NCI-H69 (cell line): ENCODE data around the gene WDR3.
A peak's percentile ranks its signal among the peaks of the same experiment; 100 is the strongest.

Source experiments
- DNase-seq: peaks from one replicate; lab custom pipeline; 2025; lab: John Stamatoyannopoulos, UW

WDR3 gene

DNA sequence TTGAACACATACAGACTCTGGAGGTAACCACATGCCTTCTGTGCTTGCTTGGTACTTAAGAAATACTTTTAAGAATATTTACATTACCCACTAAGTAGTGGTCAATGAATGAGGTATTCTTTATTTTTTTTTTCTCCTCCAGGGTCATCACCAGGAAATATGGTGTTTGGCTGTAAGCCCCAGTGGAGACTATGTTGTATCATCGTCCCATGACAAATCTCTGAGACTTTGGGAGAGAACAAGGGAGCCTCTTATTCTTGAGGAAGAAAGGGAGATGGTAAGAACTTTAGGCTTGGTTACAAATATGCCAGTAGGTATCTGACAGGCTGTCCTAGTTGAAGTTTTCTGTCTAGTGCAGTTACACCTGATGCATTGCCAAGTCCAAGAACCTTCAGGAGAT, 22.8 kb downstream of the WDR3 start:
- no peak for DNase-seq

- no peak for DNase-seq
These were observed 29.8 kb downstream of the WDR3 start for GRCh38 chr1:117959364-117959763.

- DNase-seq = no peak
These were observed 34.9 kb downstream of the WDR3 start for GRCh38 chr1:117964290-117965038.

DNA sequence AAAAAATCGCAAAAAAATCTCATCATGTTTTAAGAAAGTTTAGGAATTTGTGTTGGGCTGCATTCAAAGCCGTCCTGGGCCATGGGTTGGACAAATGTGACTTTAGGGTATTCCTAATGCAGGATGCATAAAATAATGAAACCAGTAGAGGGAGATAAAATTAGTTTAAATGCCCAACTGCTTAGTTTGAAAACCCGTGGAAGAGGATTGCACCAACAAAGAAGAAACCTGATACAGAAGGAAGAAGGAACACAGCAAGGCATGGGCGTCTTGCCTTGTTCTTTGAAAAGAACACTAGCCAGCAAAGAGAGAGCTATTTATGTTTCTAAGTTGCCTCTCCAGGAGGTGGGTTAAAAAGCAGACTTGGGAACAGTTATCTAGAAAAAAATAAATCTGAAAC, 37.9 kb downstream of the WDR3 start:
- DNase-seq = peak; percentile 51

DNA sequence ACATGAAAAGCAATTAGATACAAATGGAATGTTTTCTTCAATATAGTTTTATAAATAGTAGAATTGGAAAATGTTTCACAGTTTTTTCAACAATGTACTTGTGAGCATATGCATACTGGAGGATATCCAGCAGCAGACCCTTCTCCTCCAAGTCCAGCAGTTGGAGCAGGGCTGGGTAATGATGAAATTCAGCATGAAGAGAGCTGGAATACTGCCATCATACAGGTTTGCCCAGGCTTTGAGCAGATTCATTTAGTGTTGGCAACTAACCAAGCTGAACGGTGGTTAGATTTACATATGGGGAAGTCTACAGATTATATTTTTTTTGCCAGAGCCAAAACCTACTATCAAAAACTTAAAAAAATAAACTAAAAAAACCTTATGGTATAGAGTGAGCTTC, 38.3 kb downstream of the WDR3 start:
- peak; percentile 82 for DNase-seq

- DNase-seq = peak; percentile 75
These were observed 40.7 kb downstream of the WDR3 start for GRCh38 chr1:117970252-117970651.

DNA sequence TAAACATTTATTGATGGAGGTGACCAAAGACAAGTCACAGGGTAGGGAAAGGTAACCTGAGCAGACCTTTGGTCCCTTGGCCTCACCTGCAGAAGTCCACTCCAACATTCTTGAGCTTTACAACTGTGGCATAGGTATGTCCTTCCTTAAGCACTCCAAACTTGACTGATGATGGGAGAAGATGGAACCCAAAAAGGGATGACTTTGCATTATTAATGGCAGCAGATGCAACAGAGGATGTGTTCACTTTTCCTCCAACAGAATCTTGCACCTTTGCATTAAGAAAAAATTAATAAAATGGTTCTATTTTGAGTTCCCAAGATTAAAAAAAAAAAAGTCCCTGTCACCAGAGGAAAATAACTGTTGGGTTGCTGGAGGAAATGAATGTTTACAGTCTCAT, 42.2 kb downstream of the WDR3 start:
- no peak for DNase-seq

DNA sequence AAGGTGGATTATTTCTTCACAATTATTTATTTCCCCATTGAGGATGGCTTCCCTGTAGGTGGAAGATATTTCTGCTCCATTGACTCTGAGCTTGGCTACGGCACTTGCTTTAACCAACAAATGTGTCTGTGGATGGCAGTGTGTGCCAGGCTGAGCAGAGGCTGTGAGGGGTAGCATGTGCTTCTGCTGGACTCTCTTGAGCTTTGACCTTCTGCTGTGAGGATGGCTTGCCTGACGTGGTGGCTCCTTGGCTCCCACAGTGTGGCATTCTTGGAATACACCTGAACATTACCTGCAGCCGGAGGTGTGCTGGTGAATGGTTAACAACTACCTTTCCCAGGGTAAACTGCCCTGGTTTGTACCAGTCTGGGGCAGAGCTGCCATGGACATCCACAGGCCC, 46.8 kb downstream of the WDR3 start:
- DNase-seq = no peak

GRCh38 chr1:117981455-117982192, 52.1 kb downstream of the WDR3 start:
- DNase-seq = peak; percentile 21

DNA sequence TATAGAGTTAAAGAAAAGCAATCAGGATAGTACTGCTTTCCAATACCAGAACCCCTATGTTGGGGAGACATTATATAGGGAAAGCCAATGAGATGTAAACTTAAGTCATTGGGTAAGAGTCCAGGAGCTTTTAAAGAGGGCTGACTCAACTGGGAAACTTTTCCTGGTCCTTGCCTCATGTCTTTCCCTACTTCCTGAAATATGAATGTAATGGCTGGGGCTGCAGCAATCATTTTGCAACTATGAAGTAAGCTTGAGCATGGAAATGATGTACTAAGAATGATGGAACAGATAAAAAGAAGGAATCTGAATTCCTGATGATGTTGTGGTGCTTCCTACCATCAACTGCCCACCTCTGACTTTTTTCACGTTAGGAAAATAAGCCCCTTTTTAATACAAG, 55.7 kb downstream of the WDR3 start:
- no peak for DNase-seq

DNA sequence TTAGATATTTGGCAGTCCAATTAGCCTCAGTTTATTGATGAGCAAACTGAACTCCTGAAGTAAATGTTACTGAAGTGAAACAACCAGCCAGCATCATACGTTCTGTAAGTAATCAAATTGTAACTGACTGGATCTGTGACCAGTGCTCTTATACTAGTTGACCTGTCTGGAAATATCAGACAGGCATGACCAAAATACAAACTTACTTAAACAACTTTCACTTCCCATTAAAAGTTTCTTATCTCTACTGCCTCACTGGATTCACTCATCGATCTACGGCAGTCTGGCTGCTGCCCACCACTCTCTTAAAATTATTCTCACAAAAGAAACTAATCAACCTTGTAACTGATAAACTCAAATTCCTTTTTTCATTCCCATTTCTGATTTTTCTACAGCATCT, 56.4 kb downstream of the WDR3 start:
- DNase-seq = no peak

- no peak for DNase-seq
These were observed 74.8 kb downstream of the WDR3 start for GRCh38 chr1:118004312-118004711.

DNA sequence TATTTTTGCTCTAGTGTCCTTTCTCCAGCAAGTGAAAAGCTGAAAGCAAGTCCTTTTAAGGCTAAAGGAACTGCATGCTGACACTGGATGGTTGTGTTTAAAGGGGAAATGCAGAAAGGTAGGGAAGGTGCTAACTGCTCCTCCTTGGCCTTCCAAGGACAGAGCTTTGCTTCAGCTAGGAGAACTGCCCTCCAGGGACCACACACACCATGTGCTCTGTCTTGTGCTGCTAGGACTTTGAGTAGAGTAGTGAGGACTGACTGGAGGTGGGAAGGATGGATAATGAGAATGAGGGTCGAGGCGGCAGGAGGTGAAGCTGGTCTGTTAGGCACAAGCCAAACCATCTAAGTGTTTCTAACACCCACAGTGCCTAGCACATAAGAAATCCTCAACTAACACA, 77.9 kb downstream of the WDR3 start:
- no peak for DNase-seq

DNA sequence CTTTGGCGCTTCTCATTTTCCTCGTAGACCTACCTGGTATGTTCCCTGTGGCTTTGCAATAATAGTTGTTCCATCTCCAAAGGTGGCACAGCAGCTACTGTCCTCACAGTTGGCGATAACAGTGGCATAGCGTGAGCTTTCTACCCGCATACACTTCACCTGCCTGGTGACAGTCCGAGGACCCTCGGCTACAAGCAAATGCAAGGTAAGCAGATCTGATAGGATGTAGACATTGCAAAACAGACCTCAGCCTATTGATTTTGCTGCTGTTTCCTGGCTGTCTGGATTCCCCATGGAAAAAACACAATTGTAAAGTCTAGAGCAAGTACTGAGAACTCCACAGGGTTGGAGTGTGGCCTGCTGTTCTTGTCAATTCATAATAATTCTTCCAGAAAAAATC, 78.5 kb downstream of the WDR3 start:
- no peak for DNase-seq

- no peak for DNase-seq
These were observed 83.1 kb downstream of the WDR3 start for GRCh38 chr1:118012515-118013124.

DNA sequence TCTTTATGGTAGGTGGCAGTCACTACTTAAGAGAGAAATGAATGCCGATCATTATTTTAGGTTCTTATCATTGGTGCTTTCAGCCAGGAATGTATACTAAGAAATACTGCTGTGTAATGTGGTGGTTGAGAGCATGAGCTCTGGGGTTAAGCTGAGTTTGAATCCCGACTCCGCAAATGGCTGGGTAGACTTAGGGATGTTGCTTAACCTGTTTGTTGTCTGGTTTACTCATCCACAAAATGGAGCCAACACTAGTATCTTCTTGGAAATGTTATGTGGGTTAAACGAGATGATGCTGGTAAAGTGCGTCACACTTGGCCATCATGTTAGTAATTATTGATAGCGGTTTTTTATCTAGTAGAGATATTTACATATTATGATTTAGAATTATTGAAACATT, 83.8 kb downstream of the WDR3 start:
- DNase-seq = no peak

DNA sequence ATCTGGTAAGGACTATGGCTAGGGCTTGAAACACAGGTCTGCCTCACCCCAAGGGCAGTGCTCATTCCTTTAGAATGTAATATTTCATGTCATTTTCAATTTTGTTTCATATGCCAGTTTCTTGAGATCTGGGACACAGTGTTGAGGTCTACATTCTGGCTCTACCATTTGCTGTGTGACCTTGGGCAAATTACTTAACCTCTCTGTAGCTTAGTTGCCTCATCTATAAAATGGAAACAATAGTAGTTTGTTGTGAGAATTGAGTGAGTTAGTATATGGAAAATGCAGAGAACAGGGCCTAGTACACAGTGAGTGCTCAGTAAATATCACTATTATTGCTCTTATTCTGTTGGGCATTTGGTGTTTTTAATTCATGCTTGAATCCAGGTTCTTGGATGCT, 84.4 kb downstream of the WDR3 start:
- DNase-seq = no peak
